Esophagus muscularis mucosa (tissue), 4 donors: ENCODE results near the gene KIF18B. TPM values are rescaled to one million over a fixed set of nuclear protein-coding genes. Genes with fewer than 3 reads are reported as not detected.

ENCODE experiments used
- DNase-seq: peaks from one replicate; pipeline ENCODE4 v3.0.0-alpha.2; 2017; ENCODE audit errors: extremely low spot score
- H3K27ac ChIP-seq, 4 donors: fragments of 200-600 bp; sonication (generic); replicated peaks in 1 of 4; 1 replicate in 3 of 4; 2 replicates in 1 of 4; pipeline ENCODE4 v1.5.1; 2016 to 2019; ENCODE audit warnings: mild to moderate bottlenecking in 1 of 4
- H3K27me3 ChIP-seq, 4 donors: fragments of 200-600 bp; sonication (generic); one replicate each; pipeline versions ENCODE4 v1.5.1 to v1.6.0; 2016 to 2019
- H3K36me3 ChIP-seq, 4 donors: fragments of 200-600 bp; sonication (generic); one replicate each; pipeline ENCODE4 v1.5.1; 2016 to 2019
- H3K4me1 ChIP-seq, 4 donors: fragments of 200-600 bp; sonication (generic); one replicate each; pipeline ENCODE4 v1.5.1; 2016 to 2019
- H3K4me3 ChIP-seq, 4 donors: fragments of 200-600 bp; sonication (generic); 1 replicate in 2 of 4; 2 replicates in 2 of 4; pipeline ENCODE4 v1.5.1; 2016 to 2019; ENCODE audit warnings: mild to moderate bottlenecking in 4 of 4, moderate library complexity in 1 of 4
- H3K9me3 ChIP-seq, 4 donors: fragments of 200-600 bp; sonication (generic); 1 replicate in 3 of 4; 2 replicates in 1 of 4; pipeline ENCODE4 v1.5.1; 2016 to 2019
- EP300 ChIP-seq: sonication (generic); formaldehyde crosslinking; IDR thresholded peaks from one replicate; pipeline ENCODE4 v1.6.1; 2017; ENCODE audit warnings: antibody characterized with exemption
- POLR2A ChIP-seq: fragments of 450-650 bp; IDR thresholded peaks from one replicate; pipeline ENCODE4 v1.6.1; 2017; ENCODE audit warnings: antibody characterized with exemption, moderate library complexity, mild to moderate bottlenecking, low read depth
- POLR2AphosphoS5 ChIP-seq, 2 donors: sonication (generic); formaldehyde crosslinking; IDR thresholded peaks; one replicate each; pipeline ENCODE4 v1.6.1; 2017; ENCODE audit warnings: antibody characterized with exemption in 2 of 2
- WGBS: methylation state at CpG from one replicate; pipeline ENCODE4 v1.1.5; 2018; 5-methylcytosine and 5-hydroxymethylcytosine counted together
- intact Hi-C: fragments of 100-400 bp; cut with DNase I; formaldehyde crosslinking; loops from one replicate; pipeline ENCODE4 v1.15.1; 2023
- total RNA-seq, 4 donors: library from RNA; depleted of rRNA; stranded (reverse); fragments of >200 nt; gene quantifications; one replicate each; pipeline versions ENCODE4 v1.1.0 to v1.2.1, GENCODE V29; 2016
- TF ChIP-seq, protein P1 (sequence below), 3 experiments: fragments of 200-600 bp in 2 of 3; fragments of 450-650 bp in 1 of 3; sonication (generic) in 2 of 3; IDR thresholded peaks; one replicate each; pipeline ENCODE4 v1.5.1; 2017 to 2019; ENCODE audit warnings: antibody characterized with exemption in 3 of 3, mild to moderate bottlenecking in 2 of 3, moderate library complexity in 1 of 3

Gene KIF18B
- total RNA-seq, 4 donors from 2014 or later, result 0.17 TPM; not detected in 3

DNA sequence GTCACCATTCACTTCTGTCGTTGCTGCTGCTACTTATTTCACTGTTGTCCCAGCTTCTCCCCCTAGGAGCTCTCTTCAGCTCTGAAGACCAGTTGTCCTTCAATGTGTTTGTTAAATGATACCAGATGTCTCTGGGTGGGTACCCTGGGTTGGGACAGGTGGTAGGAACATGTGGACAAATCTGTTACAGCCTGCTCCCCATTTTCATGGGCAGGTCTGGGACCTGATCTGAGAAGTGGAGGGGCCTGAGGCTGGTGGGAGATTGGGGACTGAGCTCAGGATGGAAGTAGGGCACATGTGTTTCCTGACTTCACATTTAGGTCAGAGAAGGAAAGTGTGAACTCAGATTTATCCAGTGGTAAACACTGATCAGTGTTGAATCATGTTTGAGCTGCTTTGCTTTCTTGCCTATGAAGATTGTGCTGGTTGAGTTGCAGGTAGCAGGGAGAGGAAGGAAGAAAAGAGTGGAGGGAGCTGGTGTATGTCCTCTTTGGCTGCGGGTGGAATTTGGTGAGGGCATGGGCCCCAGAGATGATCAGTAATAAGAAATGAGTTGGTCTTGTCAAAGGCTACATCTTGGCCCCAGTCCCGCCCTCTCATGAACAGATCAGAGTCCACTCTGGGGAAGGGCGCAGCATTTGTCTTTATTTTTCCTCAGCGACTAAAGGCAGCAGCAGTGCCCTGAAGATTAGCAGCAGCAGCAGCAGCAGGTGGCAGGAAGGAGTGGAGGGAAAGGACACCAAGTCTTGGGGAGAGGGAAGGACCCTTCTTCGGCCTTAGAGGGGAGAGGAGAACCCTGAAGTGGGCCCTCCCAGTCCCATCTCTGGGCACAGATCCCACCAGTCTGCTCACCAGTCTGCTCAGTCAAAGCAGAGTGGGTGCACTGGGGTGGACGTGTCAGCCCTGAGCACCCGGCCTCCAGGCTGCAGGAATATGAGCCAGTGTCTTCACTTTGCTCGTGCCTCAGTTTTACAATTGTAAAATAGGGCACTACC, 42.3 kb downstream of the KIF18B start:
- no peaks in the 10 kb centered on the region for H3K36me3 ChIP-seq
- DNase-seq, result no peak

DNA sequence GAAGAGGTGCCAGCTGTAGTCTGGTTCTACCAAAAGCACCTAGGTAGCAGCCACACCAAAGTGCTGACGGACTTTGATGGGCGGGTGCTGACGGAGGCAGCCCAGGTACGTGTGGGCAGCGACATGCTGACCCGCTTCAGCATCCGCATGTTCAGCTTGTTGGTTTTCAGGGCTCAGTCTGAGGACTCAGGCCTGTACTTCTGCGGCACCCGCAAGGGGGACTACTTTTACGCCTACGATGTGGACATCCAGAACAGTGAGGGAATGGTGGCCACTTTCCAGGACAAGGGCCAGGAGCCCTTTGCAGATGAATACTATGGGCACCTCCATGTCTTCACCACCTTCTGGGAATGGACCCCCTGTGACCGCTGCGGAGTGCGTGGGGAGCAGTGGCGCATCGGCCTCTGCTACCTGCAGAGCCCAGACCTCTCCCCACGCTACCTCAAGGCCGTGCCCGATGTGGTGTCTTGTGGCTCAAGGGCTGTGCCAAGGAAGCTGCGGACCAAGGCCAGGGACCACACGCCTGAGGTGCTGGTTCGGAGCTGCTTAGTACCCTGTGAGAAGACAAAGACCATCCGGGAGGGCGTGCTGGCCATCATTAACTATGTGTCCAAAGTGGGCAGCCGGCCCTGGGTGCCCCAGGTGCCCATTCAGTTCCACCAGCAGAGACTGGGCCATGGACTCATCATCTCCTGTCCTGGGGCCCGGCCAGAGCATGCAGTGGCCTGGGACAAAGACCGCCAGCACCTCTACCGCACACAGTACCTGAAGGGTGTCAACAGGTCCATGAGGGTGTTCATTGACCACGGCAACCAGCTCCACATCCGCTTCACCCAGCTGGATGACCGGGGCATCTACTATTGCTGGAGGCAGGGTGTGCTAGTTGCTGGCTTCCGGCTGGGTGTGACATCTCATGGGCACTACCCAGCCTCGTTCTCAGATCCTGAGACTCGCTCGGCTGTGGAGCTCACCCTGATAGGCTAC, 43.3 kb downstream of the KIF18B start:
- Histone ChIP-seq H3K9me3 (no peaks in the 10 kb centered on the region), H3K4me3 (no peak overlapping the region), H3K27ac (no peak overlapping the region), H3K4me1 (peaks cover 9 to 20% (median 17%) of the 10 kb centered on the region in 4 donors), H3K36me3 (no peaks in the 10 kb centered on the region), H3K27me3 (no peaks in the 10 kb centered on the region)
- TF ChIP-seq POLR2AphosphoS5 (IDR thresholded peaks at IDR 0.05) (no peak), EP300 (no peak), POLR2A (no peak)
- TF ChIP-seq, protein P1, sequence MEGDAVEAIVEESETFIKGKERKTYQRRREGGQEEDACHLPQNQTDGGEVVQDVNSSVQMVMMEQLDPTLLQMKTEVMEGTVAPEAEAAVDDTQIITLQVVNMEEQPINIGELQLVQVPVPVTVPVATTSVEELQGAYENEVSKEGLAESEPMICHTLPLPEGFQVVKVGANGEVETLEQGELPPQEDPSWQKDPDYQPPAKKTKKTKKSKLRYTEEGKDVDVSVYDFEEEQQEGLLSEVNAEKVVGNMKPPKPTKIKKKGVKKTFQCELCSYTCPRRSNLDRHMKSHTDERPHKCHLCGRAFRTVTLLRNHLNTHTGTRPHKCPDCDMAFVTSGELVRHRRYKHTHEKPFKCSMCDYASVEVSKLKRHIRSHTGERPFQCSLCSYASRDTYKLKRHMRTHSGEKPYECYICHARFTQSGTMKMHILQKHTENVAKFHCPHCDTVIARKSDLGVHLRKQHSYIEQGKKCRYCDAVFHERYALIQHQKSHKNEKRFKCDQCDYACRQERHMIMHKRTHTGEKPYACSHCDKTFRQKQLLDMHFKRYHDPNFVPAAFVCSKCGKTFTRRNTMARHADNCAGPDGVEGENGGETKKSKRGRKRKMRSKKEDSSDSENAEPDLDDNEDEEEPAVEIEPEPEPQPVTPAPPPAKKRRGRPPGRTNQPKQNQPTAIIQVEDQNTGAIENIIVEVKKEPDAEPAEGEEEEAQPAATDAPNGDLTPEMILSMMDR (IDR thresholded peaks at IDR 0.05), result no peak
- no peak for DNase-seq
- WGBS, result 94% methylated on average over 16 of the region's 35 CpGs
- intact Hi-C loops, result no loop called here

More for the DNA sequence above, 42.3 kb downstream of the KIF18B start:
- Histone ChIP-seq H3K4me1 (peaks cover 3 to 13% (median 10%) of the 10 kb centered on the region in 4 donors), H3K27me3 (peaks cover 0 to 4% (median 0%) of the 10 kb centered on the region in 4 donors), H3K27ac (no peak overlapping the region), H3K4me3 (no peak overlapping the region), H3K9me3 (no peaks in the 10 kb centered on the region)
- WGBS, result 77% methylated on average over 8 of the region's 9 CpGs
- TF ChIP-seq POLR2A (no peak), POLR2AphosphoS5 (IDR thresholded peaks at IDR 0.05) (no peak), EP300 (no peak)
- TF ChIP-seq, protein P1 (IDR thresholded peaks at IDR 0.05), result no peak
- intact Hi-C loops, result no loop called here

DNA sequence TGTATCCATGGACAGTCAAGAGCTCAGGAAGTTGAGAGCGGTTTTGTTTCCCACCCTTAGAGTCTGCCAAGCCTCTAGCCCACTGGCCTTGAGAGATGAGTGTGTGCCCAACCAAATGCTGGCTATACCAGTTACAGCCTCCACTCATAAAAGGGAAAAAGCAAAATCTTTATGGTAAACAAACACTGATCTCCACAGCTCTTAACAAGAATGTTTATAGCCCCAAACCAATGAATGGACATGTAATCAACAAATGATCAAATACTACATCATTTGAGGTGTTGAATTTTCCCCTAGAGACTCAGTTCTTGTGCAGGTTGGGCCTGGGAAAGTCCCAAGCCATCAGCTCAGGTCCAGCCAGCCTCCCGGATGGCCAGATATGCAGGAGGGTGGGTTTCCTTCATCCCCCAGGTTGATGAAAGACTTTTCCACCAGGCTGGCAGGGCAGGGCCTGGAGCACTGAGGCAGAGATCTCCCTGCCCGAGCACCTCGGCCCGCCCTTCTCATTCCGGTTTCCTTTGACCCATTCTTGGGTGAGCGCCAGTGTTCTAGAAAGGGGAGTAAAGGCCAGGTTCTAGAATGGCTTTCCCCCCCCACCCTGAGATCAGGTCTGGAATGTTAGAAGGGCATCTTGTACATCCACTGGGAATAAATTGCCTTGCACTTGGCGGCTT, 44.4 kb downstream of the KIF18B start:
- Histone ChIP-seq H3K27ac (no peak overlapping the region), H3K27me3 (no peaks in the 10 kb centered on the region), H3K36me3 (no peaks in the 10 kb centered on the region), H3K9me3 (no peaks in the 10 kb centered on the region), H3K4me3 (no peak overlapping the region), H3K4me1 (peaks cover 13 to 28% (median 23%) of the 10 kb centered on the region in 4 donors)
- WGBS, result 76% methylated on average over 4 of the region's 8 CpGs
- DNase-seq, result no peak
- TF ChIP-seq POLR2A, result no peak
- no peak for TF ChIP-seq POLR2AphosphoS5 (IDR thresholded peaks at IDR 0.05)
- TF ChIP-seq, protein P1 (IDR thresholded peaks at IDR 0.05), result no peak
- no peak for TF ChIP-seq EP300
- intact Hi-C loops, result no loop called here

DNA sequence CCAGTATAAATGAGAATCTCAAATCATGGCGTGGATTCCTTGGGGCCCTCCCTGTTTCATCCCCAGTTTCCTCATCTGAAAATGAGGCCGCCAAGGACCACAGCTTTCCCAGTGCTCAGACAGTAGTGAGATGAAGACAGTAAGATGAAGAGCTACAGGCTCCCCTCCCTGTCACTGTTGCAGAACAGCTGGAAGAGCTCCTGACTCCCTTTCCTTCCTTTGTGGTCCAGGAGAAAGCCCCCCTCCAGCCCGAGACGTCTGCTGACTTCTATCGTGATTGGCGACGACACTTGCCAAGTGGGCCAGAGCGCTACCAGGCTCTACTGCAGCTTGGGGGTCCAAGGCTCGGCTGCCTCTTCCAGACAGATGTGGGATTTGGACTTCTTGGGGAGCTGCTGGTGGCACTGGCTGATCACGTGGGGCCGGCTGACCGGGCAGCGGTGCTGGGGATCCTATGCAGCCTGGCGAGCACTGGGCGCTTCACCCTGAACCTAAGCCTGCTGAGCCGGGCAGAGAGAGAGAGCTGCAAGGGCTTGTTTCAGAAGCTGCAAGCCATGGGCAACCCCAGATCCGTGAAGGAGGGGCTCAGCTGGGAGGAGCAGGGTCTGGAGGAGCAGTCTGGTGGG, 45.3 kb downstream of the KIF18B start:
- 88% methylated on average over 10 of the region's 17 CpGs for WGBS
- no peaks in the 10 kb centered on the region for H3K9me3 ChIP-seq
- no peaks in the 10 kb centered on the region for H3K27me3 ChIP-seq
- no peak overlapping the region for H3K27ac ChIP-seq
- H3K36me3 ChIP-seq, result no peaks in the 10 kb centered on the region
- TF ChIP-seq POLR2A (no peak), POLR2AphosphoS5 (IDR thresholded peaks at IDR 0.05) (no peak), EP300 (no peak)
- TF ChIP-seq, protein P1 (IDR thresholded peaks at IDR 0.05), result no peak
- no peak overlapping the region for H3K4me3 ChIP-seq
- intact Hi-C loops, result no loop called here
- DNase-seq, result no peak
- H3K4me1 ChIP-seq, result peaks cover 22 to 37% (median 32%) of the 10 kb centered on the region in 4 donors
